ENCODE results near the gene EHD1. TPM values are rescaled to one million over a fixed set of nuclear protein-coding genes. Genes with fewer than 3 reads are reported as not detected.

Gene EHD1
- total RNA-seq, 2 donors from 2014 or later, result 184 to 212 TPM

- DNase-seq (no peak), ATAC-seq (no peak)
- no peaks in the 10 kb centered on the region for H3K9me3 ChIP-seq (ENCODE audit: control insufficient read depth, low read length, poor library complexity, severe bottlenecking)
- Mint-ChIP-seq H3K27ac (no peak overlapping the region), H3K36me3 (ENCODE audit: low read depth) (no peaks in the 10 kb centered on the region), H3K4me3 (no peak overlapping the region), H3K4me1 (peaks cover 21% of the 10 kb centered on the region), H3K27me3 (no peaks in the 10 kb centered on the region)
Measured at GRCh38 chr11:64891880-64892279, 13.5 kb upstream of the EHD1 start.

GRCh38 chr11:64891215-64891848 lies 12.9 kb upstream of the EHD1 start:
- H3K4me1 Mint-ChIP-seq, result peaks cover 21% of the 10 kb centered on the region
- DNase-seq, result no peak
- no peak for ATAC-seq
- H3K27ac Mint-ChIP-seq, result no peak overlapping the region
- no peaks in the 10 kb centered on the region for H3K36me3 Mint-ChIP-seq (ENCODE audit: low read depth)
- no peaks in the 10 kb centered on the region for H3K9me3 ChIP-seq (ENCODE audit: control insufficient read depth, low read length, poor library complexity, severe bottlenecking)
- H3K4me3 Mint-ChIP-seq, result no peak overlapping the region
- H3K27me3 Mint-ChIP-seq, result no peaks in the 10 kb centered on the region

GRCh38 chr11:64890522-64890939 lies 12.1 kb upstream of the EHD1 start:
- H3K9me3 ChIP-seq (ENCODE audit: control insufficient read depth, low read length, poor library complexity, severe bottlenecking), result no peaks in the 10 kb centered on the region
- DNase-seq (no peak), ATAC-seq (no peak)
- no peaks in the 10 kb centered on the region for H3K36me3 Mint-ChIP-seq (ENCODE audit: low read depth)
- H3K4me3 Mint-ChIP-seq, result no peak overlapping the region
- H3K27me3 Mint-ChIP-seq, result no peaks in the 10 kb centered on the region
- no peak overlapping the region for H3K27ac Mint-ChIP-seq
- peaks cover 22% of the 10 kb centered on the region for H3K4me1 Mint-ChIP-seq

GRCh38 chr11:64888729-64889511 lies 10.5 kb upstream of the EHD1 start:
- H3K9me3 ChIP-seq (ENCODE audit: control insufficient read depth, low read length, poor library complexity, severe bottlenecking), result no peaks in the 10 kb centered on the region
- H3K4me3 Mint-ChIP-seq, result no peak overlapping the region
- ATAC-seq (no peak), DNase-seq (no peak)
- H3K27ac Mint-ChIP-seq, result no peak overlapping the region
- H3K36me3 Mint-ChIP-seq (ENCODE audit: low read depth), result no peaks in the 10 kb centered on the region
- no peaks in the 10 kb centered on the region for H3K27me3 Mint-ChIP-seq
- peaks cover 25% of the 10 kb centered on the region for H3K4me1 Mint-ChIP-seq

GRCh38 chr11:64888406-64888728 lies 9.9 kb upstream of the EHD1 start:
- ATAC-seq (no peak), DNase-seq (no peak)
- H3K27ac Mint-ChIP-seq, result peak overlapping the region; percentile 51
- no peaks in the 10 kb centered on the region for H3K27me3 Mint-ChIP-seq
- no peaks in the 10 kb centered on the region for H3K36me3 Mint-ChIP-seq (ENCODE audit: low read depth)
- peak overlapping the region; percentile 85 for H3K4me3 Mint-ChIP-seq
- H3K4me1 Mint-ChIP-seq, result peaks cover 25% of the 10 kb centered on the region
- H3K9me3 ChIP-seq (ENCODE audit: control insufficient read depth, low read length, poor library complexity, severe bottlenecking), result no peaks in the 10 kb centered on the region

- H3K9me3 ChIP-seq (ENCODE audit: control insufficient read depth, low read length, poor library complexity, severe bottlenecking), result no peaks in the 10 kb centered on the region
- Mint-ChIP-seq H3K27me3 (no peaks in the 10 kb centered on the region), H3K4me3 (peak overlapping the region; percentile 85), H3K36me3 (ENCODE audit: low read depth) (no peaks in the 10 kb centered on the region), H3K4me1 (peaks cover 25% of the 10 kb centered on the region), H3K27ac (peak overlapping the region; percentile 51)
- peak; percentile 84 for ATAC-seq
- DNase-seq, result peak; percentile 79 to 88 (median 86)
Measured at GRCh38 chr11:64887757-64888405, 9.5 kb upstream of the EHD1 start.

GRCh38 chr11:64887234-64887756 lies 8.9 kb upstream of the EHD1 start:
- Mint-ChIP-seq H3K27me3 (no peaks in the 10 kb centered on the region), H3K36me3 (ENCODE audit: low read depth) (no peaks in the 10 kb centered on the region), H3K4me3 (peak overlapping the region; percentile 57), H3K27ac (peak overlapping the region; percentile 51), H3K4me1 (peaks cover 25% of the 10 kb centered on the region)
- ATAC-seq (no peak), DNase-seq (no peak)
- no peaks in the 10 kb centered on the region for H3K9me3 ChIP-seq (ENCODE audit: control insufficient read depth, low read length, poor library complexity, severe bottlenecking)

GRCh38 chr11:64885367-64886286 lies 7.2 kb upstream of the EHD1 start:
- Mint-ChIP-seq H3K4me3 (peak overlapping the region; percentile 70), H3K4me1 (peaks cover 30% of the 10 kb centered on the region), H3K27ac (peak overlapping the region; percentile 97), H3K27me3 (no peaks in the 10 kb centered on the region), H3K36me3 (ENCODE audit: low read depth) (no peaks in the 10 kb centered on the region)
- H3K9me3 ChIP-seq (ENCODE audit: control insufficient read depth, low read length, poor library complexity, severe bottlenecking), result no peaks in the 10 kb centered on the region
- peak; percentile 87 for ATAC-seq
- no peak for DNase-seq

GRCh38 chr11:64884019-64884418 lies 5.6 kb upstream of the EHD1 start:
- Mint-ChIP-seq H3K4me1 (peaks cover 45% of the 10 kb centered on the region), H3K27ac (peak overlapping the region; percentile 97)

GRCh38 chr11:64883575-64883974 lies 5.2 kb upstream of the EHD1 start:
- no peak overlapping the region for H3K4me3 Mint-ChIP-seq
- DNase-seq (no peak), ATAC-seq (no peak)
- H3K4me1 Mint-ChIP-seq, result peaks cover 49% of the 10 kb centered on the region
- no peaks in the 10 kb centered on the region for H3K27me3 Mint-ChIP-seq
- no peaks in the 10 kb centered on the region for H3K36me3 Mint-ChIP-seq (ENCODE audit: low read depth)
- H3K27ac Mint-ChIP-seq, result peak overlapping the region; percentile 97
- no peaks in the 10 kb centered on the region for H3K9me3 ChIP-seq (ENCODE audit: control insufficient read depth, low read length, poor library complexity, severe bottlenecking)

More at GRCh38 chr11:64884019-64884418, 5.6 kb upstream of the EHD1 start:
- Mint-ChIP-seq H3K27me3 (no peaks in the 10 kb centered on the region), H3K4me3 (no peak overlapping the region), H3K36me3 (ENCODE audit: low read depth) (no peaks in the 10 kb centered on the region)
- DNase-seq, result no peak
- no peaks in the 10 kb centered on the region for H3K9me3 ChIP-seq (ENCODE audit: control insufficient read depth, low read length, poor library complexity, severe bottlenecking)
- ATAC-seq, result no peak

GRCh38 chr11:64882243-64882642 lies 3.8 kb upstream of the EHD1 start:
- DNase-seq (no peak), ATAC-seq (no peak)
- no peak overlapping the region for H3K4me3 Mint-ChIP-seq
- H3K9me3 ChIP-seq (ENCODE audit: control insufficient read depth, low read length, poor library complexity, severe bottlenecking), result no peaks in the 10 kb centered on the region
- peaks cover 45% of the 10 kb centered on the region for H3K4me1 Mint-ChIP-seq
- H3K36me3 Mint-ChIP-seq (ENCODE audit: low read depth), result peaks cover 3% of the 10 kb centered on the region
- H3K27me3 Mint-ChIP-seq, result no peaks in the 10 kb centered on the region
- peak overlapping the region; percentile 97 for H3K27ac Mint-ChIP-seq

- peaks cover 8% of the 10 kb centered on the region for H3K36me3 Mint-ChIP-seq (ENCODE audit: low read depth)
- no peaks in the 10 kb centered on the region for H3K9me3 ChIP-seq (ENCODE audit: control insufficient read depth, low read length, poor library complexity, severe bottlenecking)
- DNase-seq (no peak), ATAC-seq (no peak)
- peak overlapping the region; percentile 97 for H3K4me3 Mint-ChIP-seq
- peaks cover 51% of the 10 kb centered on the region for H3K4me1 Mint-ChIP-seq
- peak overlapping the region; percentile 97 for H3K27ac Mint-ChIP-seq
- no peaks in the 10 kb centered on the region for H3K27me3 Mint-ChIP-seq
Measured at GRCh38 chr11:64881476-64881875, 3.1 kb upstream of the EHD1 start.
